ENCODE measurements around the gene TOM1L2. TPM values are rescaled to one million over a fixed set of nuclear protein-coding genes. Genes with fewer than 3 reads are reported as not detected.

The TOM1L2 gene
- total RNA-seq, 3 donors from 2014 or later (not counting 1 experiment from before 2014, with no cell fraction given): 35.7 to 43.2 (median 35.7) TPM

DNA sequence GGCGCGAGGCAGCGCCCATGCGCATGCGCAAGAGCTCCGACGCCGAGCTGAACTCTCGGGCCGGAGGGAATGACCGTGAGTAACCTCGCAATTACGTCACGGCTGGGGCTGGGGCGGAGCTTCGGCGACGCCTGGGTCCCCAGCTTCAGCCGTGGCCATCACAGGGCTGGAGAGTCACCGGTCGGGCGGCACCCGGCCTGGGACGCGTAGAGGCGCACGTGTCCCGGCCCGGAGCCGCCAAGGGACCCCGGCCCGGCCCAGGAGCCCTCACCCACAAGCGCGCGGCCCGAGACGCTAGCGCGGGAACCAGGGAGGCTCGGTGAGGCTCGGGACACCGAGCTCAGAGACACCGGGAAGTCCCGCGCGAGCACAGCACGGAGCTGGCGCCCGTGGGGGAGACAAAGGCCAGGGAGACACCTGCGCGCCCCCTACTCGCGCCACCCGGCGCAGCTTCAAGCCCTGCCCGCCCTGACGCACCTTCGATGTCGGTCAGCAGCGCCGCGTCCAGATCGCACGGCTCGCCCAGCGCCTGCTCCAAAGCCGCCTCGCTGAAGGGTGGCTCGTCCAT is 135.9 kb downstream of the TOM1L2 start:
- Histone ChIP-seq H3K4me1 (ENCODE audit: control insufficient read depth, insufficient read depth, low read length) (peaks cover 63% of the 10 kb centered on the region), H3K36me3 (ENCODE audit: control insufficient read depth, insufficient read depth, low read length) (no peaks in the 10 kb centered on the region), H3K4me3 (ENCODE audit: low read length) (peak overlapping the region; percentile 80), H3K9me3 (ENCODE audit: control insufficient read depth, insufficient read depth, low read length) (no peaks in the 10 kb centered on the region), H3K27ac (ENCODE audit: low read length) (peak overlapping the region; percentile 98), H3K27me3 (ENCODE audit: control insufficient read depth, insufficient read depth, low read length) (no peaks in the 10 kb centered on the region)
- H3K27ac Mint-ChIP-seq: peak overlapping the region; percentile 92 to 98
- peaks cover 26 to 44% of the 10 kb centered on the region in 2 donors for H3K4me1 Mint-ChIP-seq
- intact Hi-C loops (cut with micrococcal nuclease): loop anchor here (1.0 to 5.0 kb wide), 4 partner anchors 12 to 84 kb away; no protein-coding TSS in a partner anchor
- peak; percentile 77 to 92 (median 80) for ATAC-seq
- H3K36me3 Mint-ChIP-seq: no peaks in the 10 kb centered on the region
- no peak for TF ChIP-seq CTCF (IDR thresholded peaks at IDR 0.05)
- no peaks in the 10 kb centered on the region for H3K9me3 Mint-ChIP-seq
- under 1% methylated on average over 69 of the region's 69 CpGs for WGBS (ENCODE audit: insufficient coverage)
- peak; percentile 99 for DNase-seq
- H3K27me3 Mint-ChIP-seq (ENCODE audit: low read depth in 2 of 2): no peaks in the 10 kb centered on the region
- H3K4me3 Mint-ChIP-seq: peak overlapping the region; percentile 92

GRCh38 chr17:17835415-17836249 is 136.6 kb downstream of the TOM1L2 start:
- TF ChIP-seq CTCF (IDR thresholded peaks at IDR 0.05): no peak
- H3K27ac ChIP-seq (ENCODE audit: low read length): peak overlapping the region; percentile 98
- peak overlapping the region; percentile 92 to 98 for H3K27ac Mint-ChIP-seq
- peaks cover 58% of the 10 kb centered on the region for H3K4me1 ChIP-seq (ENCODE audit: control insufficient read depth, insufficient read depth, low read length)
- DNase-seq: no peak
- intact Hi-C loops (cut with micrococcal nuclease): loop anchor here (1.0 to 5.0 kb wide), 4 partner anchors 11 to 83 kb away; no protein-coding TSS in a partner anchor
- H3K9me3 Mint-ChIP-seq: no peaks in the 10 kb centered on the region
- peaks cover 20 to 37% of the 10 kb centered on the region in 2 donors for H3K4me1 Mint-ChIP-seq
- no peaks in the 10 kb centered on the region for H3K36me3 Mint-ChIP-seq
- H3K36me3 ChIP-seq (ENCODE audit: control insufficient read depth, insufficient read depth, low read length): no peaks in the 10 kb centered on the region
- no peaks in the 10 kb centered on the region for H3K9me3 ChIP-seq (ENCODE audit: control insufficient read depth, insufficient read depth, low read length)
- 34% methylated on average over 25 of the region's 25 CpGs for WGBS (ENCODE audit: insufficient coverage)
- ATAC-seq: no peak
- peak overlapping the region; percentile 80 for H3K4me3 ChIP-seq (ENCODE audit: low read length)
- no peaks in the 10 kb centered on the region for H3K27me3 Mint-ChIP-seq (ENCODE audit: low read depth in 2 of 2)
- H3K27me3 ChIP-seq (ENCODE audit: control insufficient read depth, insufficient read depth, low read length): no peaks in the 10 kb centered on the region
- H3K4me3 Mint-ChIP-seq: peak overlapping the region; percentile 74

GRCh38 chr17:17834974-17835373 is 137.2 kb downstream of the TOM1L2 start:
- Histone ChIP-seq H3K36me3 (ENCODE audit: control insufficient read depth, insufficient read depth, low read length) (no peaks in the 10 kb centered on the region), H3K9me3 (ENCODE audit: control insufficient read depth, insufficient read depth, low read length) (no peaks in the 10 kb centered on the region), H3K4me1 (ENCODE audit: control insufficient read depth, insufficient read depth, low read length) (peaks cover 53% of the 10 kb centered on the region), H3K27ac (ENCODE audit: low read length) (no peak overlapping the region), H3K4me3 (ENCODE audit: low read length) (no peak overlapping the region), H3K27me3 (ENCODE audit: control insufficient read depth, insufficient read depth, low read length) (no peaks in the 10 kb centered on the region)
- H3K4me3 Mint-ChIP-seq: peak overlapping the region; percentile 71
- intact Hi-C loops (cut with micrococcal nuclease): loop anchor here (5.0 kb wide), 2 partner anchors 43 to 83 kb away; no protein-coding TSS in a partner anchor
- no peaks in the 10 kb centered on the region for H3K27me3 Mint-ChIP-seq (ENCODE audit: low read depth in 2 of 2)
- no peak for ATAC-seq
- H3K4me1 Mint-ChIP-seq: peaks cover 20 to 37% of the 10 kb centered on the region in 2 donors
- peak overlapping the region; percentile 80 to 98 for H3K27ac Mint-ChIP-seq
- no peak for DNase-seq
- no peaks in the 10 kb centered on the region for H3K36me3 Mint-ChIP-seq
- no peak for TF ChIP-seq CTCF (IDR thresholded peaks at IDR 0.05)
- 77% methylated on average over 4 of the region's 4 CpGs for WGBS (ENCODE audit: insufficient coverage)
- H3K9me3 Mint-ChIP-seq: no peaks in the 10 kb centered on the region

Measured in natural killer cell (primary cell).